ENCODE results near the gene ABCB9. TPM values are rescaled to one million over a fixed set of nuclear protein-coding genes. Genes with fewer than 3 reads are reported as not detected.

ABCB9 gene
- total and polyA plus RNA-seq, 2 experiments from 2014 or later: 1.2 to 7.0 TPM

DNA sequence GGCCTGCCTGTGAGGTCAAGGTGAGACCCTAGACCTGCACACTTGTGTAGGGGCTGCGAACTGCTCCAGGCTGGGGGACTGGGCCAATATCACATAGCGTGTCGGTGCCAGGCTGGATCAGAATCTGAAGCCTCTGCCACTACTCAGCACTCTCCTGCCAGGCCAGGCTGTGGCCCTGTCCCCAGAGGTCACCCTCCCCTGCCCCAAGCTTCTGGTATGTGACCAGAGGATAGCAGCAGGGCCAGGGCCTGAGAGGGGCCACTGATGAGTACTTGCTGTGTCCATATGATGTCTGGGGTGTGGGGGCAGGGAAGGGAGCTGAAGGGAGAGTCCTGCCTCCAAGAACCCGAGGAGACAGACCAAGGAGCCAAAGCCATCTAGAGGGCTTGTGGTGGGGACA lies 32.1 kb upstream of the ABCB9 start:
- Histone ChIP-seq H3K79me2 (replicated peaks; ENCODE audit: insufficient read depth) (no peaks in the 10 kb centered on the region), H3K4me3 (no peak overlapping the region), H3K4me1 (ENCODE audit: insufficient read depth) (no peaks in the 10 kb centered on the region), H3F3A (replicated peaks; ENCODE audit: low read depth) (no peaks in the 10 kb centered on the region), H3K4me2 (no peak overlapping the region), H3K9me2 (ENCODE audit: insufficient read depth) (no peaks in the 10 kb centered on the region), H2AFZ (no peak overlapping the region), H3K27ac (ENCODE audit: low read depth) (no peak overlapping the region), H4K20me1 (replicated peaks; ENCODE audit: insufficient read depth) (no peaks in the 10 kb centered on the region), H3K36me3 (ENCODE audit: insufficient read depth) (no peaks in the 10 kb centered on the region), H3K27me3 (ENCODE audit: insufficient read depth) (no peaks in the 10 kb centered on the region)
- ATAC-seq: no peak
- Mint-ChIP-seq H3K27me3 (ENCODE audit: insufficient read depth, low read depth, poor library complexity) (peaks cover 13% of the 10 kb centered on the region), H3K9me3 (no peaks in the 10 kb centered on the region; the same call in 2 of the 3 replicates), H3K4me3 (no peak overlapping the region), H3K36me3 (ENCODE audit: low read depth) (no peaks in the 10 kb centered on the region), H3K4me1 (no peaks in the 10 kb centered on the region; the same call in 2 of the 3 replicates), H3K27ac (no peak overlapping the region; the same call in 1 of the 2 replicates)
- DNase-seq (ENCODE audit: low spot score): no peak
- TF ChIP-seq, protein P1, sequence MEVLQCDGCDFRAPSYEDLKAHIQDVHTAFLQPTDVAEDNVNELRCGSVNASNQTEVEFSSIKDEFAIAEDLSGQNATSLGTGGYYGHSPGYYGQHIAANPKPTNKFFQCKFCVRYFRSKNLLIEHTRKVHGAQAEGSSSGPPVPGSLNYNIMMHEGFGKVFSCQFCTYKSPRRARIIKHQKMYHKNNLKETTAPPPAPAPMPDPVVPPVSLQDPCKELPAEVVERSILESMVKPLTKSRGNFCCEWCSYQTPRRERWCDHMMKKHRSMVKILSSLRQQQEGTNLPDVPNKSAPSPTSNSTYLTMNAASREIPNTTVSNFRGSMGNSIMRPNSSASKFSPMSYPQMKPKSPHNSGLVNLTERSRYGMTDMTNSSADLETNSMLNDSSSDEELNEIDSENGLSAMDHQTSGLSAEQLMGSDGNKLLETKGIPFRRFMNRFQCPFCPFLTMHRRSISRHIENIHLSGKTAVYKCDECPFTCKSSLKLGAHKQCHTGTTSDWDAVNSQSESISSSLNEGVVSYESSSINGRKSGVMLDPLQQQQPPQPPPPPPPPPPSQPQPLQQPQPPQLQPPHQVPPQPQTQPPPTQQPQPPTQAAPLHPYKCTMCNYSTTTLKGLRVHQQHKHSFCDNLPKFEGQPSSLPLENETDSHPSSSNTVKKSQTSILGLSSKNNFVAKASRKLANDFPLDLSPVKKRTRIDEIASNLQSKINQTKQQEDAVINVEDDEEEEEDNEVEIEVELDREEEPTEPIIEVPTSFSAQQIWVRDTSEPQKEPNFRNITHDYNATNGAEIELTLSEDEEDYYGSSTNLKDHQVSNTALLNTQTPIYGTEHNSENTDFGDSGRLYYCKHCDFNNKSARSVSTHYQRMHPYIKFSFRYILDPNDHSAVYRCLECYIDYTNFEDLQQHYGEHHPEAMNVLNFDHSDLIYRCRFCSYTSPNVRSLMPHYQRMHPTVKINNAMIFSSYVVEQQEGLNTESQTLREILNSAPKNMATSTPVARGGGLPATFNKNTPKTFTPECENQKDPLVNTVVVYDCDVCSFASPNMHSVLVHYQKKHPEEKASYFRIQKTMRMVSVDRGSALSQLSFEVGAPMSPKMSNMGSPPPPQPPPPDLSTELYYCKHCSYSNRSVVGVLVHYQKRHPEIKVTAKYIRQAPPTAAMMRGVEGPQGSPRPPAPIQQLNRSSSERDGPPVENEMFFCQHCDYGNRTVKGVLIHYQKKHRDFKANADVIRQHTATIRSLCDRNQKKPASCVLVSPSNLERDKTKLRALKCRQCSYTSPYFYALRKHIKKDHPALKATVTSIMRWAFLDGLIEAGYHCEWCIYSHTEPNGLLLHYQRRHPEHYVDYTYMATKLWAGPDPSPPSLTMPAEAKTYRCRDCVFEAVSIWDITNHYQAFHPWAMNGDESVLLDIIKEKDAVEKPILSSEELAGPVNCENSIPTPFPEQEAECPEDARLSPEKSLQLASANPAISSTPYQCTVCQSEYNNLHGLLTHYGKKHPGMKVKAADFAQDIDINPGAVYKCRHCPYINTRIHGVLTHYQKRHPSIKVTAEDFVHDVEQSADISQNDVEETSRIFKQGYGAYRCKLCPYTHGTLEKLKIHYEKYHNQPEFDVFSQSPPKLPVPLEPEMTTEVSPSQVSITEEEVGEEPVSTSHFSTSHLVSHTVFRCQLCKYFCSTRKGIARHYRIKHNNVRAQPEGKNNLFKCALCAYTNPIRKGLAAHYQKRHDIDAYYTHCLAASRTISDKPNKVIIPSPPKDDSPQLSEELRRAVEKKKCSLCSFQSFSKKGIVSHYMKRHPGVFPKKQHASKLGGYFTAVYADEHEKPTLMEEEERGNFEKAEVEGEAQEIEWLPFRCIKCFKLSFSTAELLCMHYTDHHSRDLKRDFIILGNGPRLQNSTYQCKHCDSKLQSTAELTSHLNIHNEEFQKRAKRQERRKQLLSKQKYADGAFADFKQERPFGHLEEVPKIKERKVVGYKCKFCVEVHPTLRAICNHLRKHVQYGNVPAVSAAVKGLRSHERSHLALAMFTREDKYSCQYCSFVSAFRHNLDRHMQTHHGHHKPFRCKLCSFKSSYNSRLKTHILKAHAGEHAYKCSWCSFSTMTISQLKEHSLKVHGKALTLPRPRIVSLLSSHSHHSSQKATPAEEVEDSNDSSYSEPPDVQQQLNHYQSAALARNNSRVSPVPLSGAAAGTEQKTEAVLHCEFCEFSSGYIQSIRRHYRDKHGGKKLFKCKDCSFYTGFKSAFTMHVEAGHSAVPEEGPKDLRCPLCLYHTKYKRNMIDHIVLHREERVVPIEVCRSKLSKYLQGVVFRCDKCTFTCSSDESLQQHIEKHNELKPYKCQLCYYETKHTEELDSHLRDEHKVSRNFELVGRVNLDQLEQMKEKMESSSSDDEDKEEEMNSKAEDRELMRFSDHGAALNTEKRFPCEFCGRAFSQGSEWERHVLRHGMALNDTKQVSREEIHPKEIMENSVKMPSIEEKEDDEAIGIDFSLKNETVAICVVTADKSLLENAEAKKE (CRISPR knock-in tag; IDR thresholded peaks at IDR 0.05): no peak
- TF ChIP-seq STAT1 (IDR thresholded peaks at IDR 0.05; ENCODE audit: unreplicated experiment) (no peak), NANOG (IDR thresholded peaks at IDR 0.05; ENCODE audit: borderline replicate concordance) (no peak), POLR2AphosphoS5 (IDR thresholded peaks at IDR 0.05; ENCODE audit: low read depth) (no peak), ZNF114 (CRISPR knock-in tag; IDR thresholded peaks at IDR 0.05) (no peak), EZH2phosphoT487 (IDR thresholded peaks at IDR 0.05; ENCODE audit: unreplicated experiment) (no peak), EZH2 (IDR thresholded peaks at IDR 0.05; ENCODE audit: low read depth, unreplicated experiment) (no peak), JUNB (IDR thresholded peaks at IDR 0.05; ENCODE audit: unreplicated experiment) (no peak), ZNF331 (CRISPR knock-in tag; IDR thresholded peaks at IDR 0.05; ENCODE audit: low read depth) (no peak), CREB1 (CRISPR knock-in tag; IDR thresholded peaks at IDR 0.05; ENCODE audit: low read depth) (no peak)
- TF ChIP-seq, protein P2, sequence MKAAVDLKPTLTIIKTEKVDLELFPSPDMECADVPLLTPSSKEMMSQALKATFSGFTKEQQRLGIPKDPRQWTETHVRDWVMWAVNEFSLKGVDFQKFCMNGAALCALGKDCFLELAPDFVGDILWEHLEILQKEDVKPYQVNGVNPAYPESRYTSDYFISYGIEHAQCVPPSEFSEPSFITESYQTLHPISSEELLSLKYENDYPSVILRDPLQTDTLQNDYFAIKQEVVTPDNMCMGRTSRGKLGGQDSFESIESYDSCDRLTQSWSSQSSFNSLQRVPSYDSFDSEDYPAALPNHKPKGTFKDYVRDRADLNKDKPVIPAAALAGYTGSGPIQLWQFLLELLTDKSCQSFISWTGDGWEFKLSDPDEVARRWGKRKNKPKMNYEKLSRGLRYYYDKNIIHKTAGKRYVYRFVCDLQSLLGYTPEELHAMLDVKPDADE (IDR thresholded peaks at IDR 0.05): no peak
- TF ChIP-seq, protein P3, sequence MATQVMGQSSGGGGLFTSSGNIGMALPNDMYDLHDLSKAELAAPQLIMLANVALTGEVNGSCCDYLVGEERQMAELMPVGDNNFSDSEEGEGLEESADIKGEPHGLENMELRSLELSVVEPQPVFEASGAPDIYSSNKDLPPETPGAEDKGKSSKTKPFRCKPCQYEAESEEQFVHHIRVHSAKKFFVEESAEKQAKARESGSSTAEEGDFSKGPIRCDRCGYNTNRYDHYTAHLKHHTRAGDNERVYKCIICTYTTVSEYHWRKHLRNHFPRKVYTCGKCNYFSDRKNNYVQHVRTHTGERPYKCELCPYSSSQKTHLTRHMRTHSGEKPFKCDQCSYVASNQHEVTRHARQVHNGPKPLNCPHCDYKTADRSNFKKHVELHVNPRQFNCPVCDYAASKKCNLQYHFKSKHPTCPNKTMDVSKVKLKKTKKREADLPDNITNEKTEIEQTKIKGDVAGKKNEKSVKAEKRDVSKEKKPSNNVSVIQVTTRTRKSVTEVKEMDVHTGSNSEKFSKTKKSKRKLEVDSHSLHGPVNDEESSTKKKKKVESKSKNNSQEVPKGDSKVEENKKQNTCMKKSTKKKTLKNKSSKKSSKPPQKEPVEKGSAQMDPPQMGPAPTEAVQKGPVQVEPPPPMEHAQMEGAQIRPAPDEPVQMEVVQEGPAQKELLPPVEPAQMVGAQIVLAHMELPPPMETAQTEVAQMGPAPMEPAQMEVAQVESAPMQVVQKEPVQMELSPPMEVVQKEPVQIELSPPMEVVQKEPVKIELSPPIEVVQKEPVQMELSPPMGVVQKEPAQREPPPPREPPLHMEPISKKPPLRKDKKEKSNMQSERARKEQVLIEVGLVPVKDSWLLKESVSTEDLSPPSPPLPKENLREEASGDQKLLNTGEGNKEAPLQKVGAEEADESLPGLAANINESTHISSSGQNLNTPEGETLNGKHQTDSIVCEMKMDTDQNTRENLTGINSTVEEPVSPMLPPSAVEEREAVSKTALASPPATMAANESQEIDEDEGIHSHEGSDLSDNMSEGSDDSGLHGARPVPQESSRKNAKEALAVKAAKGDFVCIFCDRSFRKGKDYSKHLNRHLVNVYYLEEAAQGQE (IDR thresholded peaks at IDR 0.05; ENCODE audit: unreplicated experiment): no peak
- TF ChIP-seq, protein P4, sequence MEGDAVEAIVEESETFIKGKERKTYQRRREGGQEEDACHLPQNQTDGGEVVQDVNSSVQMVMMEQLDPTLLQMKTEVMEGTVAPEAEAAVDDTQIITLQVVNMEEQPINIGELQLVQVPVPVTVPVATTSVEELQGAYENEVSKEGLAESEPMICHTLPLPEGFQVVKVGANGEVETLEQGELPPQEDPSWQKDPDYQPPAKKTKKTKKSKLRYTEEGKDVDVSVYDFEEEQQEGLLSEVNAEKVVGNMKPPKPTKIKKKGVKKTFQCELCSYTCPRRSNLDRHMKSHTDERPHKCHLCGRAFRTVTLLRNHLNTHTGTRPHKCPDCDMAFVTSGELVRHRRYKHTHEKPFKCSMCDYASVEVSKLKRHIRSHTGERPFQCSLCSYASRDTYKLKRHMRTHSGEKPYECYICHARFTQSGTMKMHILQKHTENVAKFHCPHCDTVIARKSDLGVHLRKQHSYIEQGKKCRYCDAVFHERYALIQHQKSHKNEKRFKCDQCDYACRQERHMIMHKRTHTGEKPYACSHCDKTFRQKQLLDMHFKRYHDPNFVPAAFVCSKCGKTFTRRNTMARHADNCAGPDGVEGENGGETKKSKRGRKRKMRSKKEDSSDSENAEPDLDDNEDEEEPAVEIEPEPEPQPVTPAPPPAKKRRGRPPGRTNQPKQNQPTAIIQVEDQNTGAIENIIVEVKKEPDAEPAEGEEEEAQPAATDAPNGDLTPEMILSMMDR (conservative IDR thresholded peaks at IDR 0.05; ENCODE audit: low read depth in 2 of 2): no peak
